Mucosa of descending colon (tissue), 3 donors: ENCODE results near the gene NACAD. TPM values are rescaled to one million over a fixed set of nuclear protein-coding genes. Genes with fewer than 3 reads are reported as not detected.

ENCODE experiments used
- ATAC-seq: fragments of 200-7000 bp; cut with Tn5 transposase; one replicate; pipeline ENCODE4 v1.9.1; 2020; ENCODE audit warnings: mild to moderate bottlenecking, moderate library complexity
- DNase-seq, 3 donors: peaks; one replicate each; pipeline ENCODE4 v3.0.0-alpha.2; 2020
- H3K36me3 ChIP-seq: fragments of 200-600 bp; one replicate; pipeline ENCODE4 v1.8.0; 2021; ENCODE audit warnings: low read depth, mild to moderate bottlenecking
- H3K4me1 ChIP-seq: fragments of 200-600 bp; one replicate; pipeline ENCODE4 v1.8.0; 2021; ENCODE audit warnings: low read depth, mild to moderate bottlenecking
- H3K4me3 ChIP-seq: fragments of 200-600 bp; one replicate; pipeline ENCODE4 v1.8.0; 2021; ENCODE audit warnings: mild to moderate bottlenecking
- H3K9me3 ChIP-seq: fragments of 200-600 bp; one replicate; pipeline ENCODE4 v1.8.0; 2021; ENCODE audit warnings: mild to moderate bottlenecking
- CTCF ChIP-seq: fragments of 200-600 bp; IDR thresholded peaks from one replicate; pipeline ENCODE4 v1.8.0; 2022; ENCODE audit warnings: antibody characterized with exemption, mild to moderate bottlenecking
- intact Hi-C, 2 donors: fragments of 100-400 bp; cut with DNase I in 1 of 2; cut with micrococcal nuclease in 1 of 2; formaldehyde crosslinking; loops; one replicate each; pipeline versions ENCODE4 v1.11.0 to v1.11.1; 2022; cut with DNase I, micrococcal nuclease
- total RNA-seq, 3 donors: library from RNA; stranded (reverse); fragmentation: NEBNext Ultra II Directional in 2 of 3; extraction: Animal tissue kit (Norgen Biotek cat#: 25700) in 2 of 3; gene quantifications; one replicate each; pipeline versions ENCODE4 v1.2.1 to v1.2.4, GENCODE V29; 2021 to 2023
- donor health status: DM: no; HTN: no; CAD: no; lungs with moderate emphysema.
- donor health status: DM: no; HTN: no; CAD: no.
- donor health status: DM: no; HTN: yes; CAD: no.

Gene NACAD
- total RNA-seq, 3 donors from 2014 or later = 0.49 to 14.5 (median 1.2) TPM

- Histone ChIP-seq H3K4me1 (no peaks in the 10 kb centered on the region), H3K9me3 (no peaks in the 10 kb centered on the region), H3K36me3 (peaks cover 24% of the 10 kb centered on the region), H3K4me3 (no peak overlapping the region)
- TF ChIP-seq CTCF = no peak
- ATAC-seq (no peak), DNase-seq (no peak)
- intact Hi-C loops = no loop called here
Measured at GRCh38 chr7:45100761-45101480, 12.2 kb upstream of the NACAD start.

- no peaks in the 10 kb centered on the region for H3K4me1 ChIP-seq
- DNase-seq (no peak), ATAC-seq (peak; percentile 43)
- no peaks in the 10 kb centered on the region for H3K9me3 ChIP-seq
- intact Hi-C loops = no loop called here
- H3K36me3 ChIP-seq = peaks cover 19% of the 10 kb centered on the region
- no peak for TF ChIP-seq CTCF
- no peak overlapping the region for H3K4me3 ChIP-seq
Measured at GRCh38 chr7:45099891-45100760, 11.4 kb upstream of the NACAD start.

- DNase-seq (no peak), ATAC-seq (peak; percentile 27)
- Histone ChIP-seq H3K4me1 (no peaks in the 10 kb centered on the region), H3K36me3 (peaks cover 10% of the 10 kb centered on the region), H3K9me3 (no peaks in the 10 kb centered on the region), H3K4me3 (no peak overlapping the region)
- intact Hi-C loops = no loop called here
- TF ChIP-seq CTCF = no peak
Measured at GRCh38 chr7:45098983-45099839, 10.4 kb upstream of the NACAD start.

GRCh38 chr7:45092931-45093235 is 4.1 kb upstream of the NACAD start:
- intact Hi-C loops = no loop called here
- Histone ChIP-seq H3K4me3 (no peak overlapping the region), H3K4me1 (no peaks in the 10 kb centered on the region), H3K36me3 (no peaks in the 10 kb centered on the region), H3K9me3 (no peaks in the 10 kb centered on the region)
- no peak for ATAC-seq
- DNase-seq = no peak
- no peak for TF ChIP-seq CTCF

- TF ChIP-seq CTCF = no peak
- no peak overlapping the region for H3K4me3 ChIP-seq
- ATAC-seq = no peak
- DNase-seq = no peak
- intact Hi-C loops = no loop called here
- H3K9me3 ChIP-seq = no peaks in the 10 kb centered on the region
- H3K36me3 ChIP-seq = no peaks in the 10 kb centered on the region
- no peaks in the 10 kb centered on the region for H3K4me1 ChIP-seq
Measured at GRCh38 chr7:45092100-45092930, 3.5 kb upstream of the NACAD start.
